ENCODE measurements around the gene PRND.
"Not testable (repeated sequence)": the region's sequence is repeated elsewhere in the genome, so short reads cannot be mapped to it uniquely, and the experiment has no call there.

The PRND gene

DNA sequence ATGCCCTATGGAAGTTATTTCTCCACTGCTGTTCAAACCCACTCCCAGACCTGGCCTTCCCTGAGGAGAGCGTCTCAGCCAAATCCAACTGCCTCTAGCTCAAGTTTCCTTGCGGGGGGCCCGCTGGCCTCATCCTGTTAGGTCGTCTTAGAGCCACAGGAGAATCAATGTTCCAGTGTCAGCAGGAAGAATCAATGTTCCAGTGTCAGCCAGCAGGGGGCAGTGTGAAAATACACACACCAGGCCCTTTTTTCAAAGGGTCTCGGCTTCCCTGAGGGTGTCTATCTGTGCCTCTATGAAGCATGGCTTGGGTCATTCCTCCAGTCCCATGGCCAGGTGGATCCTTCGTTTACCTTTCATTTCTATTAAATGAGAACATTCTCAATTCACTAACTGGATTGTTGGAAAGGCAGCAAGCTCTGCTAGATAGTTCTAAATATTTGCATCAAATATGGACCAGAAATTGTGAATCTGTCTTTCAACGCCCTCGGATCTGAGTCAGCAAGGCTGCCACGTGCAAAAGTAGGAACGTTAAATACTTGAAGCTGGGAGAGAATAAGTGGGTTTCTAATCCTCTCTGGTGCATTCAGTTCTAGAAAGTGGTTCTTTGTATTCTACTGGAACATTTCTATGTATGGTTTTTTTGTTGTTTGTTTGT lies 19.2 kb downstream of the PRND start:
- peak; percentile 55 to 68 for DNase-seq

DNA sequence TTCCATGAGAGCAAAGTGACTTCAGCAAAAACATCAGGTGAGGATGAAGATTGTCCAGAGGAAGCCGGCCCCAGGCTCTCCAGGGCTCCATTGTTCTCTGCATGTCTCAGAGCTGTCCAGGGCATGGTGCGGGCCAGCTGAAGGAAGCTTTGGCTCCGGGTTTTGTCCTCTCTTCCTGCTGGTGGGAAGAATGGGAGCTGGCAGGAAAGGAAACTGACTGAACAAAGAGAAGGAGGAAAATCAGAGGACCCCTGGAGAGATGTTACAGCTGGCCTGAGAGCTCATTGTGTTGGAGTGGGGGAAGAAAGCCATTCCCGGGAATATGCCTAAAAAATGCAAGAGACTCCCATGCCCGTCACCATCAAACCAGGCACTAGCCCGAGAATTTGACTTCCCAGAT lies 27.1 kb downstream of the PRND start:
- no peak for DNase-seq

- no peak for DNase-seq
Measured at GRCh38 chr20:4749326-4749725, 27.6 kb downstream of the PRND start.

DNA sequence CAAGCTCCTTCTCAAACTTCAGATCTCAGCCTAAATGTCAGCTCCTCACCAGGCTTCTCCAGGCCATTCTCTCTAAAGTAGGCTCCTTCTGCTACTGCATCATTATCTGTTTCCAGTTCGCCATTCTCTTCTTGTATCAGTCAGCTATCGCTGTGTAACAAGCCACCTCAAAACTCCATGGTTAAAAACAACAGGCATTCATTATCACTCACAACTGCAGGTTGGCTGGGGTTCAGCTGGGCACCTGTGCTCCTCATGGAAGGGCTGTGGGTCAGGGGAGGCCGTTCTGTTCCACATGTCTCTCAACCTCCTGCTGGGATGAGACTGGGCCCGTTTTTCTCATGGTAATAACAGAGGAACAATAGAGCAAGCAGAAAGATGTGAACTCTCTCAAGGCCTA lies 28.7 kb downstream of the PRND start:
- DNase-seq, result no peak

DNA sequence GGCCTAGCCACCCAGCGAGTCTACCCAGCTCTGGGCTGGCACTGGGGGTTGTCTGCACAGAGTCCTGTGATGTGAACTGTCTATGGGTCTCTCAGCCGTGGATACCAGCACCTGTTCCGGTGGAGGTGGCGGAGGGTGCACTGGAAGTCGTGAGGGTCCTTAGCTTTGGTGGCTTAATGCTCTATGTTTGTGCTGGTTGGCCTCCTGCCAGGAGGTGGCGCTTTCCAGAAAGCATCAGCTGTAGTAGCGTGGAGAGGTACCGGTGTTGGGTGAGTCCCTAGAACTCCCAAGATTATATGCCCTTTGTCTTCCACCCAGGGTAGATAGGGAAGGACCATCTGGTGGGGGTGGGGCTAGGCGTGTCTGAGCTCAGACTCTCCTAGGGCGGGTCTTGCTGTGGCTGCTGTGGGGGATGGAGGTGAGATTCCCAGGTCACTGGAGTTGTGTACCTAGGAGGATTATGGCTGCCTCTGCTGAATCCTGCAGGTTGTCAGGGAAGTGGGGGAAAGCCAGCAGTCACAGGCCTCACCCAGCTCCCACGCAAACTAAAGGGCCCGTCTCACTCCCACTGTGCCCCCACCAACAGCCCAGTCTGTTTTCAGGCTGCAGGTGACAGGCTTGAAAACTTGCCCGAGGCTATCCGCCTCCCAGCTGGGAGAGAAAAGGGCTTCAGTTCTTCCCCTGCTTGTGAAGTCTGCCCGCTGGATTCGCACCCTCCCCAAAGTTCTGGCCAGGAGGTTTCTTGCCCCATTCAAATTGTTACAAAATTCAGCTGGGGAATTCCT lies 37.6 kb downstream of the PRND start:
- DNase-seq, result peak; percentile 47 to 51

GRCh38 chr20:4763261-4763660 lies 41.6 kb downstream of the PRND start:
- no peak for DNase-seq

- DNase-seq, result no peak
Measured at GRCh38 chr20:4763723-4764510, 42.2 kb downstream of the PRND start.

DNA sequence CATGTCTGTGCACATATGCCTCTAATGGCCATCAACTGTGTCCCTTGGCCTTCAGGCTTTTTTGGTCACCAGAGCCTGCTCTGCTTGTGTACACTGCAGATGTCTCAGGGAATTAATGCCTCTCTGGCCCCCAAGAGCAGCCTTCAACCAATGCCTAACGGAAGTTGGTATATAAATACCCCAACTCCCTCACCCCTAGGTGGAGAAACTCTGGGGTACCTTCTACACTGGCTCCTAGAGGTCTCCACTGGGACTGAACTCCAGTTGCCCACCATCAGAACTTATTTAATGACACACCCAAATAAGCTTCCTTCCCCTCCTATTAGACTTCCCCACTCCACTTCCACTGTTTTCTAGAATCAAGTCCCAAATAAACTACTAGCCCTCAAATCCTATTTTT lies 43.1 kb downstream of the PRND start:
- DNase-seq, result no peak

DNA sequence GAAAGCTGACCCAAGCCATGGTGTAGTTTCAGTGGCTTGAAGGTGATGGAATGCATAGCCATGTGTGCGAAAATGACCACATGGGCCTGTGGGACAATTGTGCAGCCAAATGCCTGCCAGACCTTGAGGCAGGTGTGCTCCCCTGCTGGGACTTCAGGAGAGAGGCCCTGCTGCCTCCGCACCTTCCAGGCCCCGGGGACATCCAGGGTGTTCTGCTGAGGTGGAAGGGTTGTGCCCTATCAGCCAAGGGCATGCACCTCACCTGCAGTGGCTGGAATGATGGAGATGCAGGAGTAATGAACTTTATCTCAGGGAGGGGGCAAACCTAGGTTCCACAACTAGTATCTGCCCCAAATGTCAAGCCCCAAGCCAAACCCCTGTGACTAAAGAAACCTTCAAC lies 44.0 kb downstream of the PRND start:
- no peak for DNase-seq

DNA sequence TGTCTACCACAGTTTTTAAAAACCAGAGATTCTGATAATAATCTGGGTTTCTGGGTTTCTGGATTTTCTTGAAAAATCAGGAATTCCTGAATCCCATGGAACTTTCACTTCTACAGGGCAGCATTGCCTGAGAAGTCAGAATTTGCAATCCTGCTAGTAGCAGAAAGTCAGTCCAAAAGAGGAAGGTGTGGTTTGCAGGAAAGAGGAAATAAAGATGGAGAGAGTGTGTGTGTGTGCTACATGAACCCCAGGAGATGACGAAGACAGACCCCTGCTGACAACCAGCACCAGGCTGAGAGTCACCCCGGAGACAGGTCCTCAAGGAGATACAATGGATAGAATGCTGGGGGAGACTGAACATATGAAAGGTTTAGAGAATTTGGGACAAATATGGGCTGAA lies 44.9 kb downstream of the PRND start:
- peak in 1 of 2 donors; percentile 72 for DNase-seq

- DNase-seq, result no peak
Measured at GRCh38 chr20:4767084-4767483, 45.4 kb downstream of the PRND start.

GRCh38 chr20:4769328-4769727 lies 47.6 kb downstream of the PRND start:
- DNase-seq, result no peak

GRCh38 chr20:4770026-4770425 lies 48.3 kb downstream of the PRND start:
- no peak for DNase-seq

DNA sequence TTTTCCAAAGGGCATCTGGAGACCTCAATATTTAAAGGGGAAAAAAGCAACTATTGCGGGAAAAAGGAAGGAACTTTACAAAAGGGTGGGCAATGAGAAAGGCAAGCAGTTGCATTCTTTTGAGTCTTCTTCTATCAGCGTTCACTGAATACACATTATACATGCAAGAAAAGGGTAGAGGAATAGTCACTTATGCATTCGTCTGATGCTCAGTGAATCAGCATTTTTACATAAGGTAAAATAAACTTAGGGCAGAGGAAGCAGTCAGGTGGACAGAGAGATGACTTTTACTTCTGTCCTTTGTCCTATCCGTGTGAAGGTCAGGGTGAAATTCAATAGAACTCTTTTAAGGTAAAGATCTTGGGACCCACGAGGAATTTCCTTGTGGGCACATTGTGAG lies 49.3 kb downstream of the PRND start:
- DNase-seq, result no peak

- DNase-seq, result no peak
Measured at GRCh38 chr20:4772132-4772531, 50.4 kb downstream of the PRND start.

GRCh38 chr20:4773014-4773413 lies 51.3 kb downstream of the PRND start:
- DNase-seq, result not testable (repeated sequence)

GRCh38 chr20:4773736-4774135 lies 52.0 kb downstream of the PRND start:
- no peak for DNase-seq

- peak in 1 of 2 donors; percentile 41 for DNase-seq
Measured at GRCh38 chr20:4774207-4774606, 52.5 kb downstream of the PRND start.

GRCh38 chr20:4775322-4776078 lies 53.8 kb downstream of the PRND start:
- DNase-seq, result no peak

DNA sequence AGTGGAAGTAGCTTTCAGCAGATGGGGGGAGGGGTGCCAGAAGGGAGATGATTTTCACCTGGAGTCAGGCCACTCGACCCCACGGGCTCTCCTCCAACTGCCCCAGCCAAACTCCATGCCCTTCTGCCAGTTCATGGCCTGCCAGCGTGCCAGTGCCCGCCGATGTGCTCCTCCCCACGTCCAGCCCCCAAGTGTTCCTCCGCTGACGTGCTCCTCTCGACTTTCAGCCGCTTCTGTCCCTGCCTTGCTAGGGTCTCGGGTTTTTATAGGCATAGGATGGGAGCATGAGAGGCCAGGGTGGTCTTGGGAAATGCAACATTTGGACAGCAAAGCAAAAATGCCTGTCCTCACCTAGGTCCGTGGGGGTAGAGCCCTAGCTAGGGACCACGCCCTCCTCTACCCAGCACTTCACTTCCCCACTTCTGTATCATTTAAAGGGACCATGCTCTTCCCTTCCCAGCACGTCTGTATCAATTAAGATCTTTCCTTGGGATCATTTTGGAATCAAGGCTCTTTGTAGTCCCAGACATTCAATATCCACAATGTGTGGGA lies 54.4 kb downstream of the PRND start:
- DNase-seq, result no peak
